Activated T-cell treated with anti-CD3 and anti-CD28 coated beads, Interleukin-2, amount 50 U/mL, for 72 hours (primary cell): Measurements from ENCODE around the gene SERPINI1. TPM values are rescaled to one million over a fixed set of nuclear protein-coding genes. Genes with fewer than 3 reads are reported as not detected.

Experiments
- ATAC-seq, 2 donors: fragments of 150-1000 bp; cut with Tn5 transposase; replicated peaks in 1 of 2; 2 replicates each; pipeline ENCODE4 v1.10.0; 2021; ENCODE audit warnings: moderate library complexity in 2 of 2, mild to moderate bottlenecking in 1 of 2
- DNase-seq, 2 donors: peaks; one replicate each; pipeline ENCODE4 v3.0.0; 2021 to 2022; ENCODE audit warnings: mixed read lengths in 1 of 2
- H3K27ac Mint-ChIP-seq: one replicate; pipeline ENCODE4 v1.8.0; 2022; ENCODE audit warnings: mild to moderate bottlenecking, moderate library complexity, mixed read lengths
- H3K27me3 Mint-ChIP-seq: one replicate; pipeline ENCODE4 v1.8.0; 2022; ENCODE audit warnings: low read depth, mixed read lengths
- H3K36me3 Mint-ChIP-seq, 2 donors: one replicate each; pipeline ENCODE4 v1.8.0; 2022; ENCODE audit warnings: mixed read lengths in 2 of 2, mild to moderate bottlenecking in 1 of 2; ENCODE audit not compliant: insufficient read depth in 2 of 2
- H3K4me1 Mint-ChIP-seq: one replicate; pipeline ENCODE4 v1.8.0; 2022; ENCODE audit warnings: low read depth, mixed read lengths
- H3K4me3 Mint-ChIP-seq, 2 donors: one replicate each; pipeline ENCODE4 v1.8.0; 2022; ENCODE audit warnings: mild to moderate bottlenecking in 2 of 2, mixed read lengths in 2 of 2, moderate library complexity in 2 of 2
- H3K9me3 Mint-ChIP-seq, 2 donors: one replicate each; pipeline ENCODE4 v1.8.0; 2022; ENCODE audit warnings: mixed read lengths in 2 of 2
- total RNA-seq, 2 donors: library from RNA; stranded (reverse); gene quantifications; one replicate each; pipeline ENCODE4 v1.2.3, GENCODE V29; 2022

The SERPINI1 gene
- total RNA-seq, 2 donors from 2014 or later = 3.7 to 3.9 TPM

- Mint-ChIP-seq H3K36me3 (no peaks in the 10 kb centered on the region), H3K27ac (no peak overlapping the region), H3K4me3 (no peak overlapping the region), H3K27me3 (peaks cover 5% of the 10 kb centered on the region), H3K9me3 (no peaks in the 10 kb centered on the region), H3K4me1 (no peaks in the 10 kb centered on the region)
- DNase-seq (no peak), ATAC-seq (no peak)
Observed at GRCh38 chr3:167851749-167852148, 116.2 kb downstream of the SERPINI1 start.

- Mint-ChIP-seq H3K4me1 (no peaks in the 10 kb centered on the region), H3K27me3 (peaks cover 5% of the 10 kb centered on the region), H3K27ac (no peak overlapping the region), H3K4me3 (no peak overlapping the region), H3K36me3 (no peaks in the 10 kb centered on the region), H3K9me3 (no peaks in the 10 kb centered on the region)
- no peak for DNase-seq
- ATAC-seq = no peak
Observed at GRCh38 chr3:167852216-167852615, 116.7 kb downstream of the SERPINI1 start.

- H3K27ac Mint-ChIP-seq = no peak overlapping the region
- peaks cover 5% of the 10 kb centered on the region for H3K27me3 Mint-ChIP-seq
- DNase-seq (no peak), ATAC-seq (no peak)
- no peaks in the 10 kb centered on the region for H3K9me3 Mint-ChIP-seq
- H3K4me3 Mint-ChIP-seq = no peak overlapping the region
- H3K36me3 Mint-ChIP-seq = no peaks in the 10 kb centered on the region
- no peaks in the 10 kb centered on the region for H3K4me1 Mint-ChIP-seq
Observed at GRCh38 chr3:167854063-167854462, 118.5 kb downstream of the SERPINI1 start.

GRCh38 chr3:167854846-167855245 lies 119.3 kb downstream of the SERPINI1 start:
- H3K36me3 Mint-ChIP-seq = no peaks in the 10 kb centered on the region
- H3K9me3 Mint-ChIP-seq = no peaks in the 10 kb centered on the region
- no peak for DNase-seq
- peaks cover 4% of the 10 kb centered on the region for H3K27me3 Mint-ChIP-seq
- no peaks in the 10 kb centered on the region for H3K4me1 Mint-ChIP-seq
- no peak overlapping the region for H3K27ac Mint-ChIP-seq
- H3K4me3 Mint-ChIP-seq = no peak overlapping the region
- no peak for ATAC-seq

GRCh38 chr3:167855306-167855705 lies 119.8 kb downstream of the SERPINI1 start:
- no peak overlapping the region for H3K27ac Mint-ChIP-seq
- ATAC-seq (no peak), DNase-seq (no peak)
- no peaks in the 10 kb centered on the region for H3K9me3 Mint-ChIP-seq
- no peaks in the 10 kb centered on the region for H3K36me3 Mint-ChIP-seq
- no peak overlapping the region for H3K4me3 Mint-ChIP-seq
- H3K27me3 Mint-ChIP-seq = no peaks in the 10 kb centered on the region
- no peaks in the 10 kb centered on the region for H3K4me1 Mint-ChIP-seq

GRCh38 chr3:167858865-167859264 lies 123.3 kb downstream of the SERPINI1 start:
- no peaks in the 10 kb centered on the region for H3K27me3 Mint-ChIP-seq
- no peak for DNase-seq
- no peaks in the 10 kb centered on the region for H3K4me1 Mint-ChIP-seq

GRCh38 chr3:167859610-167860009 lies 124.1 kb downstream of the SERPINI1 start:
- no peak overlapping the region for H3K4me3 Mint-ChIP-seq
- no peak for DNase-seq
- H3K9me3 Mint-ChIP-seq = no peaks in the 10 kb centered on the region
- no peak overlapping the region for H3K27ac Mint-ChIP-seq
- no peak for ATAC-seq
- H3K36me3 Mint-ChIP-seq = no peaks in the 10 kb centered on the region
- H3K4me1 Mint-ChIP-seq = no peaks in the 10 kb centered on the region
- H3K27me3 Mint-ChIP-seq = no peaks in the 10 kb centered on the region

More at GRCh38 chr3:167858865-167859264, 123.3 kb downstream of the SERPINI1 start:
- no peaks in the 10 kb centered on the region for H3K9me3 Mint-ChIP-seq
- no peaks in the 10 kb centered on the region for H3K36me3 Mint-ChIP-seq
- no peak overlapping the region for H3K4me3 Mint-ChIP-seq
- ATAC-seq = no peak
- no peak overlapping the region for H3K27ac Mint-ChIP-seq

- H3K36me3 Mint-ChIP-seq = no peaks in the 10 kb centered on the region
- H3K27me3 Mint-ChIP-seq = no peaks in the 10 kb centered on the region
- H3K27ac Mint-ChIP-seq = no peak overlapping the region
- H3K9me3 Mint-ChIP-seq = no peaks in the 10 kb centered on the region
- no peak for DNase-seq
- ATAC-seq = no peak
- H3K4me1 Mint-ChIP-seq = no peaks in the 10 kb centered on the region
- H3K4me3 Mint-ChIP-seq = no peak overlapping the region
Observed at GRCh38 chr3:167861649-167862048, 126.1 kb downstream of the SERPINI1 start.

GRCh38 chr3:167862104-167862730 lies 126.7 kb downstream of the SERPINI1 start:
- DNase-seq (no peak), ATAC-seq (no peak)
- H3K27ac Mint-ChIP-seq = no peak overlapping the region
- no peaks in the 10 kb centered on the region for H3K36me3 Mint-ChIP-seq
- H3K4me3 Mint-ChIP-seq = no peak overlapping the region
- no peaks in the 10 kb centered on the region for H3K4me1 Mint-ChIP-seq
- no peaks in the 10 kb centered on the region for H3K9me3 Mint-ChIP-seq
- H3K27me3 Mint-ChIP-seq = no peaks in the 10 kb centered on the region

GRCh38 chr3:167863811-167864551 lies 128.5 kb downstream of the SERPINI1 start:
- H3K36me3 Mint-ChIP-seq = no peaks in the 10 kb centered on the region
- no peaks in the 10 kb centered on the region for H3K4me1 Mint-ChIP-seq
- no peaks in the 10 kb centered on the region for H3K9me3 Mint-ChIP-seq
- DNase-seq (no peak), ATAC-seq (no peak)
- no peak overlapping the region for H3K27ac Mint-ChIP-seq
- H3K4me3 Mint-ChIP-seq = no peak overlapping the region
- no peaks in the 10 kb centered on the region for H3K27me3 Mint-ChIP-seq

- ATAC-seq (no peak), DNase-seq (no peak)
- Mint-ChIP-seq H3K27me3 (no peaks in the 10 kb centered on the region), H3K36me3 (no peaks in the 10 kb centered on the region), H3K9me3 (no peaks in the 10 kb centered on the region), H3K4me1 (no peaks in the 10 kb centered on the region), H3K27ac (no peak overlapping the region), H3K4me3 (no peak overlapping the region)
Observed at GRCh38 chr3:167864552-167864874, 129.0 kb downstream of the SERPINI1 start.

- Mint-ChIP-seq H3K27me3 (no peaks in the 10 kb centered on the region), H3K36me3 (no peaks in the 10 kb centered on the region), H3K4me3 (no peak overlapping the region), H3K4me1 (no peaks in the 10 kb centered on the region), H3K9me3 (no peaks in the 10 kb centered on the region), H3K27ac (no peak overlapping the region)
- no peak for DNase-seq
- ATAC-seq = no peak
Observed at GRCh38 chr3:167866331-167866730, 130.8 kb downstream of the SERPINI1 start.

GRCh38 chr3:167867981-167868380 lies 132.5 kb downstream of the SERPINI1 start:
- no peak for ATAC-seq

GRCh38 chr3:167870181-167870580 lies 134.7 kb downstream of the SERPINI1 start:
- no peak for DNase-seq
- Mint-ChIP-seq H3K4me1 (no peaks in the 10 kb centered on the region), H3K4me3 (no peak overlapping the region), H3K36me3 (no peaks in the 10 kb centered on the region), H3K9me3 (no peaks in the 10 kb centered on the region), H3K27ac (no peak overlapping the region), H3K27me3 (no peaks in the 10 kb centered on the region)
- ATAC-seq = no peak

More at GRCh38 chr3:167867981-167868380, 132.5 kb downstream of the SERPINI1 start:
- H3K4me1 Mint-ChIP-seq = no peaks in the 10 kb centered on the region
- no peak overlapping the region for H3K4me3 Mint-ChIP-seq
- DNase-seq = no peak
- H3K27ac Mint-ChIP-seq = no peak overlapping the region
- H3K36me3 Mint-ChIP-seq = no peaks in the 10 kb centered on the region
- no peaks in the 10 kb centered on the region for H3K9me3 Mint-ChIP-seq
- no peaks in the 10 kb centered on the region for H3K27me3 Mint-ChIP-seq
